KOPT-K1 (cell line): ENCODE results near the gene CELA3A.
"Not testable (repeated sequence)": the region's sequence is repeated elsewhere in the genome, so short reads cannot be mapped to it uniquely, and the experiment has no call there.

Experiments
- H3K27ac ChIP-seq: fragments of 200-600 bp; sonication (generic); 2 replicates; pipeline ENCODE4 v1.5.1; 2016; ENCODE audit warnings: antibody characterized with exemption, mild to moderate bottlenecking, low read depth, low read length; ENCODE audit not compliant: poor library complexity, severe bottlenecking
- H3K36me3 ChIP-seq: fragments of 200-600 bp; sonication (generic); 2 replicates; pipeline ENCODE4 v1.5.1; 2017; ENCODE audit warnings: antibody characterized with exemption, mild to moderate bottlenecking, low read length, moderate library complexity; ENCODE audit not compliant: insufficient read depth
- H3K9me3 ChIP-seq: fragments of 200-600 bp; sonication (generic); 2 replicates; pipeline ENCODE4 v1.5.1; 2017; ENCODE audit warnings: antibody characterized with exemption, low read length, mild to moderate bottlenecking; ENCODE audit not compliant: insufficient read depth, poor library complexity, severe bottlenecking

The CELA3A gene

GRCh38 chr1:21974699-21975098, 26.8 kb upstream of the CELA3A start:
- not testable (repeated sequence) for H3K27ac ChIP-seq, H3K9me3 ChIP-seq, H3K36me3 ChIP-seq

- H3K36me3 ChIP-seq, H3K9me3 ChIP-seq, H3K27ac ChIP-seq: not testable (repeated sequence)
Measured at GRCh38 chr1:21975296-21975695, 26.2 kb upstream of the CELA3A start.

DNA sequence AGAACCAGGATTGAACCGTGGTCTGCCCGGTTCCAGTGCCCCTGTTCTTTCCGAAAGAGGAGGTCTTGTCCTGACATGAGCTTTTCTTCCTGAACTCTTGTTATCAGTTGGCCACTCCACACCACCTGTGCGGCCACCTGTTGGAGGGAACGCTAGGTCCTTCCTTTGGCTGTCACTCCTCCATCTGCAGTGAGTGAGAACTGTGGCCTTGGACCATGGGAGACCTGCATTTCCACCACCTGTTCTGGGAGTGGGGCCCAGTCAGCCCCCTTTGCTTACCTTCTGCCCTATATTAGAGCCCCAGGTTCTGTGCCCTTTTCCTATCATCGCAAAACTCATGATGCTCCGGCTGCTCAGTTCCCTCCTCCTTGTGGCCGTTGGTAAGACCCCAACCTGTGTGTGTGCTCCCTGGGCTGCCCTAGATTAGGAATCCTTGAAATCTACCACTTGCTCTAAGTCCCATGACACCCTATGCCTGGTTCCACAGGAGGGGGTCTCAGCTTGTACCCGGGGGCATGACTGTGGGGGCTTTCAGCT, 24.7 kb upstream of the CELA3A start, which contains the start of gene CELA3B:
Gene CELA3B, plus strand, starts transcription at position 320 of the 537 bp plus-strand sequence. Its CDS starts 18 bp downstream, at position 338.
- H3K9me3 ChIP-seq, H3K36me3 ChIP-seq, H3K27ac ChIP-seq: not testable (repeated sequence)

- H3K27ac ChIP-seq, H3K9me3 ChIP-seq: not testable (repeated sequence)
Measured at GRCh38 chr1:21978209-21978608, 23.2 kb upstream of the CELA3A start.

DNA sequence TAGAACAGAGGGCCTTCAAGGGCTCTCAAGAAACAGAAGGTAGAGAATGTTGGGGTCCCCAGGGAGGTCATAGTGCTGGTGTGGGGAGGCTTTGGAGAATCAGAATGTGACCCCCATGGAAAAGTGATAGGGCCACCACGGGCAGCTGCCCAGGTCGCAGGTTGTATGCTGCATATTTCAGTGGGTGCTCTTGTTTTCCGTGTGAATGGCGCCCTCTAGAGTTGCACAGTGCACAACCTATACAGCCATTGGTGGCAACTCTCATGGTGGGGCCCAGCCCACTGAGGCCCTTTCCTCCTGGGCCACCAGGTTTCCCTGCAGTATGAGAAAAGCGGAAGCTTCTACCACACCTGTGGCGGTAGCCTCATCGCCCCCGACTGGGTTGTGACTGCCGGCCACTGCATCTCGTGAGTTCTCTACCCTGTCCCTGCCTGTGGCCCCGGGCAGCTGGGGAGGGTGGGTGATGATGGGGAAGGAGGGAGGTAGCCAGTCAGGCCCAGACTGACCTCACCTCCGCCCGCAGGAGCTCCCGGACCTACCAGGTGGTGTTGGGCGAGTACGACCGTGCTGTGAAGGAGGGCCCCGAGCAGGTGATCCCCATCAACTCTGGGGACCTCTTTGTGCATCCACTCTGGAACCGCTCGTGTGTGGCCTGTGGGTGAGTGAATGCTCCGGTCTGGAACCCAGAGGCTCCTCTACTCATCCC, 20.8 kb upstream of the CELA3A start:
- not testable (repeated sequence) for H3K9me3 ChIP-seq, H3K27ac ChIP-seq, H3K36me3 ChIP-seq

More at GRCh38 chr1:21978209-21978608, 23.2 kb upstream of the CELA3A start:
- H3K36me3 ChIP-seq: not testable (repeated sequence)

GRCh38 chr1:21981253-21981652, 20.2 kb upstream of the CELA3A start:
- not testable (repeated sequence) for H3K27ac ChIP-seq, H3K9me3 ChIP-seq, H3K36me3 ChIP-seq

DNA sequence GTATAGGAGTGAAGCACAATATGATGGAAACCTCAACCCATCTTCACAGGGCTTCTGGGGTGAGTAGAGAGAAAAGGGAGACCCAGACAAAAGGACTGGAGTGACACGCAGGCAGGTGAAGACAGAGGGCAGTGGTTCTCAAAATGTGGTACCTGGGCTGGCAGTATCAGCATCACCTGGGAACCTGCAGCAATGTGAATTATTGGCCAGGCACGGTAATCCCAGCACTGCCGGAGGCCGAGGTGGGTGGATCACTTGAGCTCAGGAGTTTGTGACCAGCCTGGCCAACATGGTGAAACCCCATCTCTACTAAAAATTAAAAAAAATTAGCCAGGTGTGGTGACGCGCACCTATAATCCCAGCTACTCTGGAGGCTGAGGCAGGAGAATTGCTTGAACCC, 19.3 kb upstream of the CELA3A start:
- H3K27ac ChIP-seq, H3K9me3 ChIP-seq, H3K36me3 ChIP-seq: not testable (repeated sequence)

DNA sequence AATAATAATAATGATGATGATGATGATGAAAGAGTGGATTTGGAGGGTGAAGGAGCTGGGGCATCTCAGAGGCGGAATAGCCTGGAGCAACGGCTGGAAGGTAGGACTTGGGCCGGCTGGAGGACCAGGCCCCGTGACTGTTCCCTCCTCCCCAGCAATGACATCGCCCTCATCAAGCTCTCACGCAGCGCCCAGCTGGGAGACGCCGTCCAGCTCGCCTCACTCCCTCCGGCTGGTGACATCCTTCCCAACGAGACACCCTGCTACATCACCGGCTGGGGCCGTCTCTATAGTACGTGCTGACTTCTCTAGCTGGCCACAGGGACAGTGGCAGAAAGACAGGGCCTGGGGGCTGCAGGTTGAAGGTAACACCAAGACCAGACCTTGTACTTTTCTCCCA, 17.9 kb upstream of the CELA3A start:
- not testable (repeated sequence) for H3K27ac ChIP-seq, H3K36me3 ChIP-seq, H3K9me3 ChIP-seq

DNA sequence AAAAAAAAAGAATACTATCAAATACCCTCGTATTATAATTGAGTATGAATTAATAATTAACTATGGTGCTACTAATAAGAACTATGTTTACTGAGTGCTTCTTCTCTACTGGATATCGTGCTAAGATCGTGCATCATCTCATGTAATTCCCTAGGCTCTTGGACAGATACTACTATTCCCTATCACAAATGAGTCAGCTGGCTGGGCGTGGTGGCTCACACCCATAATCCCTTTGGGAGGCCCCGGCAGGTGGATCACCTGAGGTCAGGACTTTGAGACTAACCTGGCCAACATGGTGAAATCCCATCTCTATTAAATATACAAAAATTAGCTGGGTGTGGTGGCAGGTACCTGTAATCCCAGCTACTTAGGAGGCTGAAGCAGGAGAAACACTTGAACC, 15.6 kb upstream of the CELA3A start:
- not testable (repeated sequence) for H3K36me3 ChIP-seq, H3K27ac ChIP-seq, H3K9me3 ChIP-seq

DNA sequence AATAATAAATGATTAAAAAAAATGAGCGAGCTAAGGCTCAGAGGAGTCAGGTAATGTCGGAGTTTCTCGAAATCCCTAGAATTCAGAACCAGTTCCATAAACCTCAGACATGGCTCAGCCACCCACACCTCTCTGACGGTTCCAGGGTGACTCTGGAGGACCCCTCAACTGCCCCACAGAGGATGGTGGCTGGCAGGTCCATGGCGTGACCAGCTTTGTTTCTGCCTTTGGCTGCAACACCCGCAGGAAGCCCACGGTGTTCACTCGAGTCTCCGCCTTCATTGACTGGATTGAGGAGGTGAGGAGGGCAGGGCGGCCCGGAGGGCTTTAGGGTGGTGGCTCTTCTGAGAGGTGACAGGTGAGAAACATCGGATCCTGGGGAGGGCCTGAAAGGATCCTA, 15.1 kb upstream of the CELA3A start:
- H3K9me3 ChIP-seq, H3K27ac ChIP-seq, H3K36me3 ChIP-seq: not testable (repeated sequence)

DNA sequence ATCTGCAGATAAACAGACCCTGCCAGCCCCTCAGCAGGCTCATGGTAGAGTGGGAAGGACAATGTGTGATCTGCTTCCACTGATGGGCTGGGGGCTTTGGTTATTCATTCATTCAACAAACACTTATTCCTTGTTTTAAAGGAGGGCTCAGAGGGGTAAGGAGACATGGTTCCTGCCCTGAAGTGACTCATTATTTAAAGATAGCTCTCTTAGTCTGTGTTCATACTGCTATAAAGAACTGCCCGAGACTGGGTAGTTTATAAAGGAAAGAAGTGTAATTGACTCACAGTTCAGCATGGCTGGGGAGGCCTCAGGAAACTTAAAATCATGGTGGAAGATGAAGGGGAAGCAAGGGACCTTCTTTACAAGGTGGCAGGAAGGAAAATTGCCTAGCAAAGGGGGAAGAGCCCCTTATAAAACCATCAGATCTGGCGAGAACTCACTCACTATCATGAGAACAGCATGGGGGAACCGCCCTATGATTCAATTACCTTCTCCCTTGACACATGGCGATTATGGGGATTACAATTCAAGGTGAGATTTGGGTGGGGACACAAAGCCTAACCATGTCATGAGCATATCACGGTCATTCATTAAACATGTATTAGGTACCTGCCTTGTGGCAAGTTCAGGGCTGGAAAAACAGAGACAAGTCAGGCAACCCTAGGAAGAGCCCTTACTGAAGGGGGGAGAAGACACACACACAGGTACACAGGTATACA, 11.6 kb upstream of the CELA3A start:
- H3K9me3 ChIP-seq, H3K27ac ChIP-seq, H3K36me3 ChIP-seq: not testable (repeated sequence)

DNA sequence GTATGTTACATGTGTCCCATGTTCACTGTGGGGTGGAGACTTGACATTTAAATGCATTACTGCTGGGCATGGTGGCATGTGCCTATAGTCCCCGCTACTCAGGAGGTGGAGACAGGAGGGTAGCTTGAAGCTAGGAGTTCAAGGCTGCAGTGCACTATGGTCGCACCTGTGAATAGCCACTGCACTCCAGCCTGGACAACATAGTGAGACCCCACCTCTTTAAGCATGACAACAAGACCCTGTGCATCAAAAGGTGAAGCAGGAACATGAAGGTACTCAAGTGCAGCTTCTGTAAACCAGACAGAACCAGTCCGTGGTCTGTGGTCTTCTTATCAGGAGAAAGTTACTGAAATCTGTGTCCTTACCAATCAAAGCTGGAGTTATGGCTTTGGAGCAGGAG, 9.3 kb upstream of the CELA3A start:
- not testable (repeated sequence) for H3K36me3 ChIP-seq, H3K9me3 ChIP-seq, H3K27ac ChIP-seq

GRCh38 chr1:21994716-21995115, 6.7 kb upstream of the CELA3A start:
- not testable (repeated sequence) for H3K36me3 ChIP-seq, H3K9me3 ChIP-seq, H3K27ac ChIP-seq

DNA sequence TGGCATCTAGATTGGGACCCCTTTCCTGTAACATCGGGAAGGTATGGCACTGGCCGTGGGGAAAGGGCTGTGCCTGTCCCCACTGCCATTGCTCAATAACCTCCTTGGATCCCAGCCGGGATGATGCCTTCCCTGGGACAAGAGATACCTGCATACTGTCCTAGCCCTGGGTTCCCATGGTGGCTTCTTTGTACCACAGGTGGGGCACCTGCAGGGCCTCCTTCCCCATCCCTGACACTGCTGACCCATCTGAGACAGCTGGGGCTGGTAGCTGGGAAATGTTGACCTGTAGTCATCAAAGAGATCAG, 4.8 kb upstream of the CELA3A start:
- not testable (repeated sequence) for H3K9me3 ChIP-seq, H3K27ac ChIP-seq

DNA sequence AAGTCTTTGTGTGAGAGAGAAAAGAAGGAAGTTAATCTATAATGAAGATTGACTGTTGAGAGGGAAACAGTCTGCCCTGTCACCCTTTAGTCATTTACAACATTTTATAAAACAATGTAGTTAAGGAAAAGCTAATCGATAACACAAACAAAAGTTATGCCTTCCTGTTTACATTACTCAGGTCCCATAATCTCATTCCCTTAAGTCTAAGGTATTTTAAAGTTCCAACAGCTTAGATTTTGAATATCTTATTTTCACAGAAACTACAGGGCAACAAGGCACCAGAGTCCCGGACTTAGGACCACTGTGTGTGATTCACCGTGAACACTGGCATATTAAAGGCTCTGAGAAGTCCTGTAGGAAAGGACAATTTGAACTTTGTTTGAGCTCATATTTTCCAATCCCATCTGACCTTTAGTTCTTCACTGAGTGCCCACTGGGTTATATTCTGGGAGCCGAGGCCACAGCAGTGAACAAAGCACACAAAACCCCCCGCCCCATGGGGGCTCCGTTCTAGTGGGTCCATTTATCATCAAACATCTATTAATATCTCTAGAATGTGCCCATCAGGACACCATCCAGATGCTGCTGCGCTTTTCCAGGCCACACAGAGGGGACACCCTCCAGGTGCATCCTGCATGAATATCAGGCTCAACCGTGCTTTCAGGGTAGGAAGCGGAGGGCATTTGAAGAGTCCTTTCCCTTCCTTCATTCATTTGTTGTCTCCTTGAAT, 3.4 kb upstream of the CELA3A start:
- H3K36me3 ChIP-seq: not testable (repeated sequence)

More for the DNA sequence above, 4.8 kb upstream of the CELA3A start:
- H3K36me3 ChIP-seq: not testable (repeated sequence)

More for the DNA sequence above, 3.4 kb upstream of the CELA3A start:
- H3K27ac ChIP-seq, H3K9me3 ChIP-seq: not testable (repeated sequence)
